AML-193 (cell line): Measurements from ENCODE around the gene UBL7.
A peak's percentile ranks its signal among the peaks of the same experiment; 100 is the strongest.

Experiments used
- DNase-seq, 2 experiments: peaks; one replicate each; lab custom pipeline; 2025; lab: John Stamatoyannopoulos, UW

Gene UBL7

DNA sequence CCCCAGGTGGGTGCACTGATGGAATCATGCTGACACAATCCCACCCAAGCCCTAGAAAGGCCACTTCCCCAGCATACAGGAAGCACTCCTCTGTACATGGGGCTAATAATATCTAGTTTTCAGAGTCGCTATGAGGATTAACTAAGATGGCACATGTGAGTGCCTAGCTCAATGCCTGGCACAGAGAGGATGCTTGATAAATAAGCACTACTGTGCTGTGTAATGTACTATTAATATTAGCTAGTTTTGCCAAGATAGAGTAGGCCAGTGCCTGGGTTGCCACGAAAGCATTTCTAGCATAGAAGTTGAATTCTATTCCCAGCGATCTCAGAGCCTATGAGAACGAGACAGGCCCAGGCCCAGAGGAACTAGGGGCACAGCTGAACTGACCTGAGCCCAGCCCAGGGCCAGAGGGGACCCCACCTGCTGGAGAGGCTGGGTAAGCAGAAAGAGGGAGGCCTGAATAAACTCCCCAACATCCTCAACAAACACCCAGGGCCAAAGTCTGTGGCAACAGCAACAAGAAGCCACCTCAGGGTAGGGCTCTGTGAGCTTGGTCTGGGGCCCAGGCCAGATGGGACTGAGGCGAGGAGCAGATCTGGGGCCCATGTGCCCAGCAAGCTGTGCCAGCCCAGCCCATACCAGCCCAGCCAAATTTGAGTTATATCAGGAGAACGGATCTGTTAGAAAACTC, 19.6 kb downstream of the UBL7 start:
- DNase-seq, result no peak

- DNase-seq, result peak; percentile 47 to 49
Observed at GRCh38 chr15:74438721-74439316, 22.1 kb downstream of the UBL7 start.

DNA sequence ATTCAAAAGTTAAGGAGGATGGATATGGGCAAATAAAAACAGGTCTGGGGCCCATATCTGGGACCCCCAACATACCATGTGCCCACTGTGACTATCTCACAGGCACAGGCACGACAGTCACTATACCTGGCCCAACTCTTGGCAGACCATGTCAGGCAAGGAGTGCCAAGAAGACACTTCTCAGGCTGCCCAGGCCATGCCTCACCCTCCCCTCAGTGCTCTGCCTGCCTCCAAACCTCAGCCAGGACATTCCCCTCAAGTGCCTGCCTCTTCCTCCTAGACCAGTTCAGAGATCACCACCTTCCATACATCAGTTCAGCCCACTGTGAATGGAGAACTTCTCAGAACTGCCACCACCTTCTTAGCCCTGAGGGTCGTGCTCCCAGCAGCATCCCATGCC, 22.8 kb downstream of the UBL7 start:
- DNase-seq, result no peak

GRCh38 chr15:74434263-74435136, 26.5 kb downstream of the UBL7 start:
- no peak for DNase-seq

GRCh38 chr15:74433592-74434262, 27.2 kb downstream of the UBL7 start, which contains the start of gene SEMA7A:
SEMA7A (minus strand) TSS chr15:74433958; CDS start chr15:74433918, 40 bp downstream.
- peak; percentile 59 to 66 for DNase-seq

DNA sequence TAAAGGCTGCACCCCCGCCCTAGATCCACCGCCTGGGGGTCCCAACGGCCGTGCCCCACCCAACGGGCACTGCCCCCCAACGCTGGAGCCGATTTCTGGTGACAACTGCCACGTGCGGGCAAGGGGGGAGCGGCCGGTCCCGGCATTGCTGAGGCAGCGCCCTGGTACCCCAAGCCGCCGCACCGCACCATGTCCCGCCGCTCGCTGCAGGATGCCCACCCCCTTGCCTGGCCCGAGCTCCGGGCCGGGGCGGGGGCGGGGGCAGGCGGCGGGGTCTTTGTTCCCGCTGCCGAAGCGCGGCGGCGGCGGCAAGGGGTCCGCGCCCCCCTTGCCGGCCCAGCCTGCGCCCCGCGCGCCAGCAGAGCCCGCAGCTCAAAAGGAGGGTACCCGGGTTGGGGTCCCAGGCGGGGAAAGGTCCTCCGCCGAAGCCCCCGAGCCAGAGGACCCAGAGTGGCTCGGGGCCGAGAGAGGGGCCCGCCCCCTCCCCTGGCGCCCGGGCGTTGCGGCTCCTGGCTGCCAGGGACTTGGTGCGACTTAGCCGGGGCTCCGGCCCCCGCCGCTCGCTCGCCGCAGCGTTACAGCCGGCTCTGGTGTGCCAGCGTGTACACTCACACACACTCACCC, 27.9 kb downstream of the UBL7 start:
- DNase-seq, result no peak

DNA sequence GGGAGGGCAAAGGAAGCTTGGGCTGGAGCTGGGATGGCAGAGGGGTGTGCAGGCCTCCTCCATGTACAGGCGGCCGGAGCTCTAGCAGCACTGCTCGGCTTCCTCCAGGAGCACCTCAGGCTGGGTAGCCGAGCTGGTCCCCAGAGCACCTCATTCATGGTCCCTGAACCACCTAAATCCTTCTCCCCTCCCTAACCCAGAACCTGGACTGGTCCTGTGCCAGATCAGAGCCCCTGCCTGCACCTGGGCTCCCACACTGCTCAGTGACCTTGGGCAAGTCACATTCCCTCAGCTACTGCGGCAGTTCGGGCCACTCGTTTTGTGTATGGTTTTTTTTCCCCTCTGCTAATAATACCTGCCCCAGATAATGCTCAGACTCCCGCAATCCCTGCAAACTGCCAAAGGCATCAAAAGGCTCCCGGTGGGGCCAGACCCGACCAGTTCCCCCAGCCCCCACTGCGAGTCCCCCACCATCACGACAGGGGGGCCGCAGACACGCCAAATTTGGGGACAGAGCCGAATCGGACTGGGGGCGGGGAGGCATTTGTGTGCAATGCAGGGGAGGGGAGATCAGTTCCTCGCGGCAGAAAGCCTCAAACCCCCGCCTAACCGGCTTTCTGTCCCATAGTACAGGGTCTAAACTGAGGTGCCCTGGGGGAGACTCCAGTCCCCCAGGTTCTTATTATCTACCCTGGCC, 28.5 kb downstream of the UBL7 start:
- DNase-seq, result no peak

DNA sequence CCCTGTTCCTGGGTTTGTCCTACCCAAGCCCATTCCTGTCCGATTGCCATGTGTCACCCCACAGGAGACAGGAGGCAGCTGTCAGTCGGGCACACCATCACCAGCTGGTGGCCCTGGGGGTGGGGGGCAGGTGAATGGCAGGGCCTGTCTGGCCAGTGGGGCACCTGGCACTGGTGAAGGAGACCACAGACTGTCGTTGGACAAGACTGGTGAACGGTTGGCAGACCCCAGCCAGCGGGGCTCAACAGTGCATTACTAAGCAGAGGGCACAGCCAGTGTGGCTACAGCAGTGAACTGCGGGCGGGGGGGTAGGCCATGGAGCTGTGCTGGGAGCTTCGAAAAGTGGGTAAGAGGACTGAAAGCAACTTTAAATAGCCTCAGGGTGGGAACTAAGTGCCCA, 29.3 kb downstream of the UBL7 start:
- DNase-seq, result no peak

- DNase-seq, result no peak
Observed at GRCh38 chr15:74431116-74431515, 29.8 kb downstream of the UBL7 start.

- no peak for DNase-seq
Observed at GRCh38 chr15:74430510-74430951, 30.4 kb downstream of the UBL7 start.

DNA sequence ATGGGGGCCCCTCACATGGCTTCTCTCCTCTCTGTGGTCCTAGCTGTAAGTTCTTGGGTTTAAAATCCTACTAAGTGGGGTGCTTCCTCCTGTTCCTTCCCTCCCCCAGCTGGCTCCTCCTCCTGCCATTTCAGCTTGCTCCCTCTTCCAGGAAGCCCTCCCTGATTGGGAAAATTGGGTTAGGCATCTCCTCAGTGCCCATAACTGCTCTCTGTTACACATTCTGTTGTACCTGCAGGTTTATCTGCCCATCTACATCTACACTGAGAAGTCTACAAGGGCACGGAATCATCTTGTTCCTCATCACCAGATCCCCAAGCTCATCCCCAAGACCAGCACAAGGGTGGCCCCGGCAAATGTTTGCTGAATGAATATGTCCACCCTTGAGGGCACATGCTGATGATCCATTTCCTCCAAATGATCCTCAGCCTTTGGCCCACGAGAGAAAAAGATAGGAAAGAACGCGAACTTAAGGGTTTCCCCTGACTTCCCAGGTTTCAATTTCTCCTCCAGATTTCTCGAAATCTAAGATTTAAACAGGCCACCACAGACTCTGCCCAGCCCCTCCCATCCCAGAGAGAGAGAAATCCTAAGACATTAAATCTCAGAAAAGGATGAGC, 31.1 kb downstream of the UBL7 start:
- no peak for DNase-seq

DNA sequence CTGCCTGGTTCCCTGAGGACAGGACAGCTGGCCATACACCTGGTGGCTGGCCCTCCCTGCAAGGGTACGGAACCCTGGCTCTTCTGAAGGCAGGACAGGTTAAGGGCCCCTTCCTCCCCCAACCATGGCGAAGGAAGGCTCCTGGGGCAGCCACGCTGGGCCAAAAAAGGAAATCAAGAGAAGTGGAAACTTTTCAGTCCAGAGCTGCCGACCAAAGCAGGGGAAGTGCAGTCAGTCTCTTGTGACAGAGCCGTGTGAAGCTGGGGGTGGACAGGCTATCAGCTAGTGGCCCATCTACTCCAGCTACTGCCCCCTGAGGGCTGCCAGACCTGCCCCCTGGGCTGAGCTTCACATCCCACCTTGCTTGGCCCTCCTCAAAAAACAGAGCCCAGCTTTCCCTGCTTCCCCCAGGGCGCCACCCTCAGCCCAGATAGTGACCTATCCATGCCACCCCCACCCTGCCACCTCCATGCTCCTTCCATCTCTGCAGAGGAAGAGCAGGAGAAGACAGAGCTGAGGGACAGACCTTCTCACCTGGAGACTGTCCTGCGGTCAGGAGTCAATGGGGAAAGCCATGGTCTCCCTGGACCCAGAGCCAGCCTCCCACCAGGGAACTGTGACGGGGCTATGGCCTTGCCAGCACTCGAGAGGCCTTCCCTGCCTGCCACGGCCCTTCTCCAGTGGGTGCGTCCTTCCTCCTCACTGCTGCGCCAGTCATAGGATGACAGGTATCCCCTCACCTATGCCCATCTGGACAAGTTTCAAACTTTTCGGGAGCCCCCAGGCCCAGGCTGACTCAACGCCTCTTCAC, 31.8 kb downstream of the UBL7 start:
- no peak for DNase-seq

DNA sequence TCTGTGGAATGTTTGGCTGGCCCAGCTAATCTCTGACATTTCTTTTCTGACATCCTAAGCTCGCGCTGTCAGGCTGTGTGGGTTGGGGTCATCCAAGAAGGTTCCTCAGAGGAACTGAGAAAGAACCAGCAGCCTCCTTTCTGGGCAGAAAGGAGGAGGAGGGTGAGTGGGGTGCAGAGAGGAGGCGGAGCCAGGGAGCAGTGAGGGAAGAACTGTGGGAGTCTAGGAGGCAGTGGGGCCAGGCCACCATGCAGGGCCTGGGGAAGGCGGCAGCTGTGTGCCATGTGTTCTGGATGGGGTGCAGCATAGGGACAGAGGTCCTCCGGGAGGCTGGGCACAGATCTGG, 32.5 kb downstream of the UBL7 start:
- no peak for DNase-seq

GRCh38 chr15:74427607-74428441, 33.1 kb downstream of the UBL7 start:
- no peak for DNase-seq

GRCh38 chr15:74426404-74427281, 34.3 kb downstream of the UBL7 start:
- no peak for DNase-seq

GRCh38 chr15:74425630-74426029, 35.3 kb downstream of the UBL7 start:
- no peak for DNase-seq

DNA sequence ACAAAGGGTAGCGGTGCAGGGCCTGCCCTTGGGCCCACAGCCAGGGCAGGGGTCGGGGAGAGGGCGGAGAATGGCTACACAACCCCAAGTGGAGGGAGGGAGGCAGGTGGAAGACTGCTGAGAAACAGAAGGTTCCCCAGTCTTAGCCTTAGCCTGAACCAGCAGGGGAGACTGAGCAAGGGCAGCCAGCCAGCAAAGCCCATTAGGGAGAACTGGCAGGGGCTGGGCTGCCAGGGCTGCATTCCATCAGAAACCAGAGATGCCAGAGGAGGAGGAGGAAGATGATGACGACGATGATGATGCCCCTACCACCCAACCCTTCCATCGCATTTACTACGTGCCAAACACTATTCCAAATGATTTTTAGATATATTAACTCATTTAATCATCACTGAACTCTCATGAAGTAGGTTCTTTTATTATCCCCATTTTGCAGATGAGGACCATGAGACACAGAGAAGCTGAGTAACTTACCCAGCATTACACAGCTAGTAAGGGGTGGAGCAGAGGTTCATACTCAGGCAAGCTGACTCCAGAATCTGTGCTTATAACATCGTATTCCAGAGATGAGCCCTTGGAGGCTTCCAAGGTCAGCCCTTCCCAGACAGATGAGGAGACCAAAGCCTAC, 35.9 kb downstream of the UBL7 start:
- DNase-seq, result no peak
